ENCODE measurements around the gene ZNF526. TPM values are rescaled to one million over a fixed set of nuclear protein-coding genes. Genes with fewer than 3 reads are reported as not detected.
A peak's percentile ranks its signal among the peaks of the same experiment; 100 is the strongest.

The ZNF526 gene
- total and polyA plus RNA-seq, 8 donors = 2.4 to 7.5 (median 5.6) TPM

DNA sequence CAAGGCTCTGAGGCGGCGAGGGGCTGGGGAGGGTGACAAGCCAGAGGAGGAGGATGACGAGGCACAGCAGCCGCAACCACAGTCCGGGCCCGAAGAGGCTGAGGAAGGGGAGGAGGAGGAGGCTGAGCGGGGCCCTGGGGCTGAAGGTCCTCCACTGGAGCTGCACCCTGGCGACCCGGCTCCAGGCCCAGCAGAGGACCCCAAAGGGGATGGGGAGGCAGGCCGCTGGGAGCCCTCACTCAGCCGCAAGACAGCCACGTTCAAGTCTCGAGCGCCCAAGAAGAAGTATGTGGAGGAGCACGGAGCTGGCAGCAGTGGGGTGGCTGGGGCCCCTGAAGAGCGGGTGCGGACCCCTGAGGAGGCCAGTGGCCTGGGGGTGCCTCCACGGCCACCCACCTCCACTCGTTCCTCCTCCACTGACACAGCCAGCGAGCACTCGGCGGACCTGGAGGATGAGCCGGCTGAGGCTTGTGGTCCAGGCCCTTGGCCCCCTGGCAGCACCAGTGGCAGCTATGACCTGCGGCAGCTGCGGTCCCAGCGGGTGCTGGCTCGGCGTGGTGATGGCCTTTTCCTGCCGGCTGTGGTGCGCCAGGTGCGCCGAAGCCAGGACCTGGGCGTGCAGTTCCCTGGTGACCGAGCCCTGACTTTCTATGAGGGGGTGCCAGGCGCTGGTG is 51.9 kb downstream of the ZNF526 start:
- FAIRE-seq (no peak), DNase-seq (peak in 4 of 6 donors; percentile 31 to 81 (median 56)), ATAC-seq (no peak)
- Histone ChIP-seq H3K4me3 (no peak overlapping the region), H3K27me3 (no peaks in the 10 kb centered on the region), H3K4me1 (peaks cover 8 to 22% (median 8%) of the 10 kb centered on the region in 3 donors), H3K27ac (no peak overlapping the region), H3K9me3 (no peaks in the 10 kb centered on the region), H3K36me3 (peaks cover 0 to 29% (median 15%) of the 10 kb centered on the region in 3 donors)
- TF ChIP-seq, protein P1, sequence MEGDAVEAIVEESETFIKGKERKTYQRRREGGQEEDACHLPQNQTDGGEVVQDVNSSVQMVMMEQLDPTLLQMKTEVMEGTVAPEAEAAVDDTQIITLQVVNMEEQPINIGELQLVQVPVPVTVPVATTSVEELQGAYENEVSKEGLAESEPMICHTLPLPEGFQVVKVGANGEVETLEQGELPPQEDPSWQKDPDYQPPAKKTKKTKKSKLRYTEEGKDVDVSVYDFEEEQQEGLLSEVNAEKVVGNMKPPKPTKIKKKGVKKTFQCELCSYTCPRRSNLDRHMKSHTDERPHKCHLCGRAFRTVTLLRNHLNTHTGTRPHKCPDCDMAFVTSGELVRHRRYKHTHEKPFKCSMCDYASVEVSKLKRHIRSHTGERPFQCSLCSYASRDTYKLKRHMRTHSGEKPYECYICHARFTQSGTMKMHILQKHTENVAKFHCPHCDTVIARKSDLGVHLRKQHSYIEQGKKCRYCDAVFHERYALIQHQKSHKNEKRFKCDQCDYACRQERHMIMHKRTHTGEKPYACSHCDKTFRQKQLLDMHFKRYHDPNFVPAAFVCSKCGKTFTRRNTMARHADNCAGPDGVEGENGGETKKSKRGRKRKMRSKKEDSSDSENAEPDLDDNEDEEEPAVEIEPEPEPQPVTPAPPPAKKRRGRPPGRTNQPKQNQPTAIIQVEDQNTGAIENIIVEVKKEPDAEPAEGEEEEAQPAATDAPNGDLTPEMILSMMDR (IDR thresholded peaks at IDR 0.05) = no peak
- WGBS, 2 donors = 90 to 94% methylated on average over 34 to 35 of the region's 35 CpGs
- intact Hi-C loops (cut with DNase I) = no loop called here

DNA sequence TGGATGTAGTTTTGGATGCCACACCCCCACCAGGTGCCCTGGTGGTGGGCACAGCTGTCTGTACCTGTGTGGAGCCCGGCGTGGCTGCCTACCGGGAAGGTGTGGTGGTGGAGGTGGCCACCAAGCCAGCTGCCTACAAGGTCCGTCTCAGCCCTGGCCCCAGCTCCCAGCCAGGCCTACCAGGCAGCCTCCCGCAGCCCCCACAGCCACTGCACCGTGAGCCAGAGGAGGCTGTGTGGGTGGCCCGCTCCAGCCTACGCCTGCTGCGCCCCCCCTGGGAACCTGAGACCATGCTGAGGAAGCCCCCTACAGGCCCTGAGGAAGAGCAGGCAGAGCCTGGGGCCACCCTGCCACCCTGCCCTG is 52.4 kb downstream of the ZNF526 start:
- Histone ChIP-seq H3K9me3 (no peaks in the 10 kb centered on the region), H3K27me3 (no peaks in the 10 kb centered on the region), H3K4me3 (no peak overlapping the region), H3K4me1 (peaks cover 8 to 23% (median 9%) of the 10 kb centered on the region in 3 donors), H3K27ac (no peak overlapping the region), H3K36me3 (peaks cover 0 to 29% (median 15%) of the 10 kb centered on the region in 3 donors)
- ATAC-seq = no peak
- intact Hi-C loops (cut with DNase I) = no loop called here
- FAIRE-seq = no peak
- WGBS, 2 donors = 91 to 96% methylated on average over 9 of the region's 9 CpGs
- TF ChIP-seq, protein P1 (IDR thresholded peaks at IDR 0.05) = no peak
- peak in 1 of 6 donors; percentile 78 for DNase-seq

DNA sequence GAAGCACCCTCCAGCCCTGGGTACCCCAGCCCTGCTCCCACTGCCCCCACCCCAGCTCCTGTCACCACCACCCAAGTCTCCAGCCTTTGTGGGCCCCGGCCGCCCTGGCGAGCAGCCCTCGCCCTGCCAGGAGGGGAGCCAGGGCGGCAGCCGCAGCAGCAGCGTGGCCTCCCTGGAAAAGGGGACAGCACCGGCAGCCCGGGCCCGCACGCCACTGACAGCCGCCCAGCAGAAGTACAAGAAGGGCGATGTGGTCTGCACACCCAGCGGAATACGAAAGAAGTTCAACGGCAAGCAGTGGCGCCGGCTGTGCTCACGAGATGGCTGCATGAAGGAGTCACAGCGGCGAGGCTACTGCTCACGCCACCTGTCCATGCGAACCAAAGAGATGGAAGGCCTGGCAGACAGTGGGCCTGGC is 52.9 kb downstream of the ZNF526 start:
- peak in 1 of 6 donors; percentile 75 for DNase-seq
- TF ChIP-seq, protein P1 (IDR thresholded peaks at IDR 0.05) = no peak
- FAIRE-seq = no peak
- WGBS, 2 donors = 95 to 96% methylated on average over 19 to 23 of the region's 23 CpGs
- Histone ChIP-seq H3K27me3 (no peaks in the 10 kb centered on the region), H3K36me3 (peaks cover 0 to 29% (median 15%) of the 10 kb centered on the region in 3 donors), H3K27ac (no peak overlapping the region), H3K9me3 (no peaks in the 10 kb centered on the region), H3K4me1 (peaks cover 8 to 25% (median 13%) of the 10 kb centered on the region in 3 donors), H3K4me3 (no peak overlapping the region)
- no peak for ATAC-seq
- intact Hi-C loops (cut with DNase I) = no loop called here

DNA sequence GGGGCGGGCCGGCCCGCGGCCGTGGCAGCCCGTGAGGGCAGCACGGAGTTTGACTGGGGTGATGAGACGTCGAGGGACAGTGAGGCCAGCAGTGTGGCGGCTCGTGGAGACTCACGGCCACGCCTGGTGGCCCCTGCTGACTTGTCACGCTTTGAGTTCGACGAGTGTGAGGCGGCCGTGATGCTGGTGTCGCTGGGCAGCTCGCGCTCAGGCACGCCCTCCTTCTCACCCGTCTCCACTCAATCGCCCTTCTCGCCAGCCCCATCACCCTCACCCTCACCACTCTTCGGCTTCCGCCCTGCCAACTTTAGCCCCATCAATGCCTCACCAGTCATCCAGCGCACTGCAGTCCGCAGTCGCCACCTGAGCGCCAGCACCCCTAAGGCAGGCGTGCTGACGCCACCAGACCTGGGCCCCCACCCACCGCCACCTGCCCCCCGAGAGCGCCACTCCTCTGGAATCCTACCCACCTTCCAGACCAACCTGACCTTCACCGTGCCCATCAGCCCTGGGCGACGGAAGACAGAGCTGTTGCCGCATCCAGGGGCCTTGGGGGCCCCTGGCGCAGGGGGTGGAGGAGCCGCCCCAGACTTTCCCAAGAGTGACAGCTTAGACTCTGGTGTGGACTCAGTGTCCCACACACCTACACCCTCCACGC is 53.4 kb downstream of the ZNF526 start:
- H3K27me3 ChIP-seq = no peaks in the 10 kb centered on the region
- intact Hi-C loops (cut with DNase I) = no loop called here
- peaks cover 8 to 30% (median 18%) of the 10 kb centered on the region in 3 donors for H3K4me1 ChIP-seq
- FAIRE-seq (no peak), ATAC-seq (no peak), DNase-seq (peak in 2 of 6 donors; percentile 43 to 72)
- no peaks in the 10 kb centered on the region for H3K9me3 ChIP-seq
- 92 to 96% methylated on average over 41 to 43 of the region's 43 CpGs for WGBS, 2 donors
- H3K4me3 ChIP-seq = no peak overlapping the region
- peaks cover 0 to 29% (median 15%) of the 10 kb centered on the region in 3 donors for H3K36me3 ChIP-seq
- TF ChIP-seq, protein P1 (IDR thresholded peaks at IDR 0.05) = no peak
- H3K27ac ChIP-seq = no peak overlapping the region
